SK-N-SH treated with all-trans-retinoic acid at 6 μM for 48 hours (cell line): ENCODE results near the gene PLS3.

Experiments used
- ATAC-seq: fragments of 200-7000 bp; cut with Tn5 transposase; 3 replicates; pipeline ENCODE4 v1.9.1; 2020; ENCODE audit warnings: mild to moderate bottlenecking, moderate library complexity
- ARNTL ChIP-seq: fragments of 450-650 bp; formaldehyde crosslinking; IDR thresholded peaks from 2 replicates; pipeline ENCODE4 v1.5.0; 2020; ENCODE audit warnings: low read depth, mild to moderate bottlenecking, moderate library complexity, borderline replicate concordance
- BACH2 ChIP-seq: fragments of 250-450 bp; sonication (Bioruptor Pico); IDR thresholded peaks from 2 replicates; pipeline ENCODE4 v1.9.0; 2021; ENCODE audit warnings: mild to moderate bottlenecking, borderline replicate concordance
- CSDC2 ChIP-seq: fragments of 250-450 bp; sonication (Bioruptor Pico); IDR thresholded peaks from 2 replicates; pipeline ENCODE4 v1.5.0; 2020; ENCODE audit warnings: mild to moderate bottlenecking, moderate library complexity
- ESRRG ChIP-seq: fragments of 250-450 bp; sonication (Bioruptor Pico); IDR thresholded peaks from 2 replicates; pipeline ENCODE4 v1.6.1; 2021; ENCODE audit warnings: mild to moderate bottlenecking
- GLIS3 ChIP-seq: fragments of 250-450 bp; sonication (Bioruptor Pico); IDR thresholded peaks from 2 replicates; pipeline ENCODE4 v1.5.0; 2020; ENCODE audit warnings: mild to moderate bottlenecking, moderate library complexity
- OSR1 ChIP-seq: fragments of 250-450 bp; sonication (Bioruptor Pico); IDR thresholded peaks from 2 replicates; pipeline ENCODE4 v1.8.0; 2022; ENCODE audit warnings: moderate library complexity, mild to moderate bottlenecking, inconsistent platforms
- RARB ChIP-seq: fragments of 250-450 bp; sonication (Bioruptor Pico); IDR thresholded peaks from 2 replicates; pipeline ENCODE4 v1.8.0; 2021; ENCODE audit warnings: mild to moderate bottlenecking, moderate library complexity
- SNAI2 ChIP-seq: fragments of 250-450 bp; sonication (Bioruptor Pico); IDR thresholded peaks from 2 replicates; pipeline ENCODE4 v1.5.0; 2020; ENCODE audit warnings: mild to moderate bottlenecking, moderate library complexity
- TCF4 ChIP-seq: fragments of 250-450 bp; sonication (Bioruptor Pico); IDR thresholded peaks from 2 replicates; pipeline ENCODE4 v1.8.0; 2021; ENCODE audit warnings: mild to moderate bottlenecking, moderate library complexity, borderline replicate concordance
- TOX ChIP-seq: fragments of 250-450 bp; sonication (Bioruptor Pico); IDR thresholded peaks from 2 replicates; pipeline ENCODE4 v1.8.0; 2021; ENCODE audit warnings: mild to moderate bottlenecking, moderate library complexity, borderline replicate concordance
- ZC3H10 ChIP-seq: fragments of 250-450 bp; sonication (Bioruptor Pico); IDR thresholded peaks from 2 replicates; pipeline ENCODE4 v1.5.1; 2021; ENCODE audit warnings: mild to moderate bottlenecking, moderate library complexity
- ZFP3 ChIP-seq: fragments of 250-450 bp; sonication (Bioruptor Pico); IDR thresholded peaks from 2 replicates; pipeline ENCODE4 v1.5.0; 2020; ENCODE audit warnings: mild to moderate bottlenecking, moderate library complexity
- ZFP30 ChIP-seq: fragments of 450-650 bp; formaldehyde crosslinking; IDR thresholded peaks from 2 replicates; pipeline ENCODE4 v1.5.0; 2022; ENCODE audit warnings: mild to moderate bottlenecking, moderate library complexity
- ZNF565 ChIP-seq: fragments of 450-650 bp; formaldehyde crosslinking; conservative IDR thresholded peaks from 2 replicates; pipeline ENCODE4 v1.5.0; 2020; ENCODE audit warnings: low read depth, mild to moderate bottlenecking, moderate library complexity
- ZNF70 ChIP-seq: fragments of 450-650 bp; formaldehyde crosslinking; IDR thresholded peaks from 2 replicates; pipeline ENCODE4 v1.5.0; 2020; ENCODE audit warnings: mild to moderate bottlenecking, moderate library complexity
- ZNF8 ChIP-seq: fragments of 450-650 bp; formaldehyde crosslinking; IDR thresholded peaks from 2 replicates; pipeline ENCODE4 v1.5.0; 2020; ENCODE audit warnings: mild to moderate bottlenecking, moderate library complexity
- TF ChIP-seq, protein P1 (sequence below): fragments of 250-450 bp; sonication (Bioruptor Pico); IDR thresholded peaks from 2 replicates; pipeline ENCODE4 v1.5.1; 2020; ENCODE audit warnings: low read depth, mild to moderate bottlenecking, moderate library complexity
- TF ChIP-seq, protein P2 (sequence below): fragments of 250-450 bp; sonication (Bioruptor Pico); IDR thresholded peaks from 2 replicates; pipeline ENCODE4 v1.8.0; 2021; ENCODE audit warnings: low read depth, mild to moderate bottlenecking, moderate library complexity, borderline replicate concordance
- TF ChIP-seq, protein P3 (sequence below): fragments of 250-450 bp; sonication (Bioruptor Pico); IDR thresholded peaks from 2 replicates; pipeline ENCODE4 v1.5.0; 2020; ENCODE audit warnings: mild to moderate bottlenecking, moderate library complexity
- TF ChIP-seq, protein P4 (sequence below): fragments of 250-450 bp; sonication (Bioruptor Pico); IDR thresholded peaks from 2 replicates; pipeline ENCODE4 v1.5.1; 2021; ENCODE audit warnings: mild to moderate bottlenecking, moderate library complexity

Gene PLS3

DNA sequence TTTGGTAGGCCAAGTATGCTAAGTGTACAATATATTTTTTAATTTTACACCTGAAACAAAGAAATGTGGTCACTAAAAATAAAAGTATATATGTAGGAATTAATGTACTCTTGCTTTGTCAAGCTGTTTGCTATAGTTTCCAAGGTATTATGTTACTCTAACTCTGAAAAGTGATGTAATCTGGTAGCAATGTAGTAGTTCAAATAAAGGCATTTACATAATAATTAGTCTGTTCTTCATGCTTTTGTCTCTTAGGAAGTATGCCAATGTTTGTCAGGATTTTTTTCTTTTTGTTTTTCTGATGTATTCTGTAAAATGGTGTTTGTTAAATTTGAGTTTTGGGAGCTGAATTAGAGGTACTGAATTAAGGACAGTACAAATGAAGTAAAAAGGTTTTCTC is 89.5 kb downstream of the PLS3 start:
- TF ChIP-seq RARB (CRISPR knock-in tag) (no peak), ZNF8 (CRISPR knock-in tag) (no peak), OSR1 (CRISPR knock-in tag) (no peak), ZNF70 (CRISPR knock-in tag) (no peak), TCF4 (CRISPR knock-in tag) (no peak), ZFP30 (CRISPR knock-in tag) (no peak), CSDC2 (CRISPR knock-in tag) (no peak), GLIS3 (CRISPR knock-in tag) (no peak), ZNF565 (CRISPR knock-in tag) (no peak), ESRRG (CRISPR knock-in tag) (no peak)
- TF ChIP-seq, protein P1, sequence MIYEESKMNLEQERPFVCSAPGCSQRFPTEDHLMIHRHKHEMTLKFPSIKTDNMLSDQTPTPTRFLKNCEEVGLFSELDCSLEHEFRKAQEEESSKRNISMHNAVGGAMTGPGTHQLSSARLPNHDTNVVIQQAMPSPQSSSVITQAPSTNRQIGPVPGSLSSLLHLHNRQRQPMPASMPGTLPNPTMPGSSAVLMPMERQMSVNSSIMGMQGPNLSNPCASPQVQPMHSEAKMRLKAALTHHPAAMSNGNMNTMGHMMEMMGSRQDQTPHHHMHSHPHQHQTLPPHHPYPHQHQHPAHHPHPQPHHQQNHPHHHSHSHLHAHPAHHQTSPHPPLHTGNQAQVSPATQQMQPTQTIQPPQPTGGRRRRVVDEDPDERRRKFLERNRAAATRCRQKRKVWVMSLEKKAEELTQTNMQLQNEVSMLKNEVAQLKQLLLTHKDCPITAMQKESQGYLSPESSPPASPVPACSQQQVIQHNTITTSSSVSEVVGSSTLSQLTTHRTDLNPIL (CRISPR knock-in tag): no peak
- TF ChIP-seq, protein P2, sequence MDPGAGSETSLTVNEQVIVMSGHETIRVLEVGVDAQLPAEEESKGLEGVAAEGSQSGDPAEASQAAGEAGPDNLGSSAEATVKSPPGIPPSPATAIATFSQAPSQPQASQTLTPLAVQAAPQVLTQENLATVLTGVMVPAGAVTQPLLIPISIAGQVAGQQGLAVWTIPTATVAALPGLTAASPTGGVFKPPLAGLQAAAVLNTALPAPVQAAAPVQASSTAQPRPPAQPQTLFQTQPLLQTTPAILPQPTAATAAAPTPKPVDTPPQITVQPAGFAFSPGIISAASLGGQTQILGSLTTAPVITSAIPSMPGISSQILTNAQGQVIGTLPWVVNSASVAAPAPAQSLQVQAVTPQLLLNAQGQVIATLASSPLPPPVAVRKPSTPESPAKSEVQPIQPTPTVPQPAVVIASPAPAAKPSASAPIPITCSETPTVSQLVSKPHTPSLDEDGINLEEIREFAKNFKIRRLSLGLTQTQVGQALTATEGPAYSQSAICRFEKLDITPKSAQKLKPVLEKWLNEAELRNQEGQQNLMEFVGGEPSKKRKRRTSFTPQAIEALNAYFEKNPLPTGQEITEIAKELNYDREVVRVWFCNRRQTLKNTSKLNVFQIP (CRISPR knock-in tag): no peak
- ATAC-seq: no peak

DNA sequence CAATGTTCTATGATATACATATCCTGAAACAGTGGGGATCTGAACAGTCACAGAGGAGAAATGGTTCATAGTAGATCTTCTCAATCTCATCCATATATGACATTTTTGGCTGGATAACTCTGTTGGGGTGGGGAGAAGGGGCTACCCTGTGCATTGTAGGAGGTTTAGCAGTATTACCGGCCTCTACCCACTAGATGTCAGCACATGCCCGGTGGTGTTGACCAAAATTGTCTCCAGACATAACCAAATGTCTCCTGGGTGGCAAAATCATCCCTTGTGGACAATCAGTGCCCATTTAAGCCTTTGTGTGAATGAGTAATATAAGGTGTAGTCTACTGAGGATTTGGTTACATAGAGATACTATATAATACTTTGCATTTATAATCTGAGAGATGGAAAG is 89.9 kb downstream of the PLS3 start:
- TF ChIP-seq, protein P1 (CRISPR knock-in tag): no peak
- no peak for TF ChIP-seq ZNF70 (CRISPR knock-in tag)
- no peak for TF ChIP-seq GLIS3 (CRISPR knock-in tag)
- no peak for TF ChIP-seq ZNF8 (CRISPR knock-in tag)
- TF ChIP-seq RARB (CRISPR knock-in tag): no peak
- no peak for TF ChIP-seq ESRRG (CRISPR knock-in tag)
- TF ChIP-seq TCF4 (CRISPR knock-in tag): no peak
- TF ChIP-seq, protein P3, sequence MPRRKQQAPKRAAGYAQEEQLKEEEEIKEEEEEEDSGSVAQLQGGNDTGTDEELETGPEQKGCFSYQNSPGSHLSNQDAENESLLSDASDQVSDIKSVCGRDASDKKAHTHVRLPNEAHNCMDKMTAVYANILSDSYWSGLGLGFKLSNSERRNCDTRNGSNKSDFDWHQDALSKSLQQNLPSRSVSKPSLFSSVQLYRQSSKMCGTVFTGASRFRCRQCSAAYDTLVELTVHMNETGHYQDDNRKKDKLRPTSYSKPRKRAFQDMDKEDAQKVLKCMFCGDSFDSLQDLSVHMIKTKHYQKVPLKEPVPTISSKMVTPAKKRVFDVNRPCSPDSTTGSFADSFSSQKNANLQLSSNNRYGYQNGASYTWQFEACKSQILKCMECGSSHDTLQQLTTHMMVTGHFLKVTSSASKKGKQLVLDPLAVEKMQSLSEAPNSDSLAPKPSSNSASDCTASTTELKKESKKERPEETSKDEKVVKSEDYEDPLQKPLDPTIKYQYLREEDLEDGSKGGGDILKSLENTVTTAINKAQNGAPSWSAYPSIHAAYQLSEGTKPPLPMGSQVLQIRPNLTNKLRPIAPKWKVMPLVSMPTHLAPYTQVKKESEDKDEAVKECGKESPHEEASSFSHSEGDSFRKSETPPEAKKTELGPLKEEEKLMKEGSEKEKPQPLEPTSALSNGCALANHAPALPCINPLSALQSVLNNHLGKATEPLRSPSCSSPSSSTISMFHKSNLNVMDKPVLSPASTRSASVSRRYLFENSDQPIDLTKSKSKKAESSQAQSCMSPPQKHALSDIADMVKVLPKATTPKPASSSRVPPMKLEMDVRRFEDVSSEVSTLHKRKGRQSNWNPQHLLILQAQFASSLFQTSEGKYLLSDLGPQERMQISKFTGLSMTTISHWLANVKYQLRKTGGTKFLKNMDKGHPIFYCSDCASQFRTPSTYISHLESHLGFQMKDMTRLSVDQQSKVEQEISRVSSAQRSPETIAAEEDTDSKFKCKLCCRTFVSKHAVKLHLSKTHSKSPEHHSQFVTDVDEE (CRISPR knock-in tag): no peak
- TF ChIP-seq, protein P2 (CRISPR knock-in tag): no peak
- TF ChIP-seq BACH2 (CRISPR knock-in tag): no peak
- no peak for TF ChIP-seq OSR1 (CRISPR knock-in tag)
- TF ChIP-seq ARNTL (CRISPR knock-in tag): no peak
- no peak for TF ChIP-seq SNAI2 (CRISPR knock-in tag)
- no peak for TF ChIP-seq ZFP30 (CRISPR knock-in tag)
- peak; percentile 94 for ATAC-seq

DNA sequence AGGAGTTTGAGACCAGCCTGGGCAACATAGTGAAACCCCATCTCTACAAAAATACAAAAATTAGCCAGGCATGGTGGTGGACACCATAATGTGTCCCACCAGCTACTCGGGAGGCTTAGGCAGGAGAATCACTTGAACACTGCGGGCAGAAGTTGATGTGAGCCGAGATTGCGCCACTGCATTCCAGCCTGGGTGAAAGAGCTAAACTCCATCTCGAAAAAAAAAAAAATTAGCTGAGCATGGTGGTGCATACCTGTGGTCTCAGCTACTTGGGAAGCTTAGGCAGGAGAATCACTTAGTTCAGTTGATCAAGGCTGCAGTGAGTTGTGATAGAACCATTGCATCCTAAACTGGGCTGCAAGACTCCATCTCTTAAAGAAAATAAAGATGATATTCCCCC is 91.2 kb downstream of the PLS3 start:
- ATAC-seq: no peak
- TF ChIP-seq TOX (CRISPR knock-in tag) (no peak), ZC3H10 (no peak), BACH2 (CRISPR knock-in tag) (no peak), ZNF8 (CRISPR knock-in tag) (no peak), CSDC2 (CRISPR knock-in tag) (no peak), GLIS3 (CRISPR knock-in tag) (no peak), TCF4 (CRISPR knock-in tag) (no peak), RARB (CRISPR knock-in tag) (no peak), ARNTL (CRISPR knock-in tag) (no peak), ZFP3 (CRISPR knock-in tag) (no peak)
- TF ChIP-seq, protein P1 (CRISPR knock-in tag): no peak
- TF ChIP-seq, protein P4, sequence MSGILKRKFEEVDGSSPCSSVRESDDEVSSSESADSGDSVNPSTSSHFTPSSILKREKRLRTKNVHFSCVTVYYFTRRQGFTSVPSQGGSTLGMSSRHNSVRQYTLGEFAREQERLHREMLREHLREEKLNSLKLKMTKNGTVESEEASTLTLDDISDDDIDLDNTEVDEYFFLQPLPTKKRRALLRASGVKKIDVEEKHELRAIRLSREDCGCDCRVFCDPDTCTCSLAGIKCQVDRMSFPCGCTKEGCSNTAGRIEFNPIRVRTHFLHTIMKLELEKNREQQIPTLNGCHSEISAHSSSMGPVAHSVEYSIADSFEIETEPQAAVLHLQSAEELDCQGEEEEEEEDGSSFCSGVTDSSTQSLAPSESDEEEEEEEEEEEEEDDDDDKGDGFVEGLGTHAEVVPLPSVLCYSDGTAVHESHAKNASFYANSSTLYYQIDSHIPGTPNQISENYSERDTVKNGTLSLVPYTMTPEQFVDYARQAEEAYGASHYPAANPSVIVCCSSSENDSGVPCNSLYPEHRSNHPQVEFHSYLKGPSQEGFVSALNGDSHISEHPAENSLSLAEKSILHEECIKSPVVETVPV: no peak
- TF ChIP-seq, all 23 proteins: peak for 0
